GM12878 (cell line): ENCODE results near the gene TSHZ2. TPM values are rescaled to one million over a fixed set of nuclear protein-coding genes. Genes with fewer than 3 reads are reported as not detected.

Source experiments
- ATAC-seq: fragments of 200-7000 bp; cut with Tn5 transposase; 3 replicates; pipeline ENCODE4 v1.9.1; 2020; ENCODE audit warnings: mild to moderate bottlenecking, moderate library complexity
- BruUV-seq: library from RNA; stranded (reverse); fragments of 400-500 nt; replicated peaks from 2 replicates; lab custom pipeline; 2021; lab: Mats Ljungman, UMichigan
- CTCF ChIA-PET: fragments of 300-600 bp; sonication (Branson Sonifier 250); formaldehyde crosslinking; extraction: SDS; loops from one replicate; lab custom pipeline; 2021; ENCODE audit warnings: inconsistent platforms; lab: Yijun Ruan, JAX
- POLR2A ChIA-PET: fragments of 350-600 bp; formaldehyde crosslinking; extraction: SDS; loops from one replicate; lab custom pipeline; 2021; ENCODE audit warnings: inconsistent platforms; lab: Charles Lee
- RAD21 ChIA-PET: fragments of 300-600 bp; sonication (Branson Sonifier 250); formaldehyde crosslinking; loops from one replicate; lab custom pipeline; 2023; ENCODE audit warnings: antibody characterized with exemption; ENCODE audit not compliant: unreplicated experiment; lab: Charles Lee
- SMC1A ChIA-PET: fragments of 300-600 bp; sonication (Branson Sonifier 250); formaldehyde crosslinking; loops from one replicate; lab custom pipeline; 2023; ENCODE audit not compliant: unreplicated experiment, uncharacterized antibody; lab: Charles Lee
- DNase-seq: peaks from one replicate; pipeline ENCODE4 v3.0.0-alpha.2; 2011; ENCODE audit warnings: low read depth, low spot score
- FAIRE-seq: peaks from 3 replicates; lab custom pipeline; 2011; peaks lifted over from hg19 to GRCh38; lab: Jason Lieb, UNC
- H2AFZ ChIP-seq: 2 replicates; pipeline ENCODE4 v1.6.0; 2011; ENCODE audit warnings: low read depth, low read length, control low read depth; ENCODE audit not compliant: control insufficient read depth
- H3K27ac ChIP-seq: 2 replicates; pipeline ENCODE4 v1.5.1; 2011; ENCODE audit warnings: control low read depth; ENCODE audit not compliant: control insufficient read depth, insufficient read depth
- H3K27me3 ChIP-seq, 2 experiments: replicated peaks in 1 of 2; 2 replicates each; pipeline versions ENCODE4 v1.6.0 to v1.6.1; 2011; ENCODE audit warnings: low read length in 1 of 2; ENCODE audit not compliant: control insufficient read depth in 2 of 2, insufficient read depth in 2 of 2
- H3K36me3 ChIP-seq, 2 experiments: 2 replicates each; pipeline ENCODE4 v1.5.1; 2011; ENCODE audit warnings: low read length in 1 of 2; ENCODE audit not compliant: control insufficient read depth in 2 of 2, insufficient read depth in 2 of 2
- H3K4me1 ChIP-seq: 2 replicates; pipeline ENCODE4 v1.6.1; 2011; ENCODE audit warnings: mild to moderate bottlenecking, low read length, moderate library complexity, mixed read lengths; ENCODE audit not compliant: control insufficient read depth, insufficient read depth
- H3K4me2 ChIP-seq: 2 replicates; pipeline ENCODE4 v1.6.0; 2011; ENCODE audit warnings: control low read depth; ENCODE audit not compliant: control insufficient read depth, insufficient read depth
- H3K4me3 ChIP-seq: fragments of 200-600 bp; sonication (generic); 2 replicates; pipeline ENCODE4 v1.5.1; 2016
- H3K79me2 ChIP-seq: 2 replicates; pipeline ENCODE4 v1.6.0; 2011; ENCODE audit warnings: low read length; ENCODE audit not compliant: control insufficient read depth, insufficient read depth
- H3K9ac ChIP-seq: 2 replicates; pipeline ENCODE4 v1.8.0; 2011; ENCODE audit warnings: low read length, control low read depth, mixed read lengths; ENCODE audit not compliant: control insufficient read depth, insufficient read depth
- H3K9me3 ChIP-seq: replicated peaks from 3 replicates; pipeline ENCODE4 v1.5.1; 2011; ENCODE audit warnings: mild to moderate bottlenecking, low read length; ENCODE audit not compliant: control insufficient read depth, insufficient read depth
- H4K20me1 ChIP-seq: 2 replicates; pipeline ENCODE4 v1.6.0; 2011; ENCODE audit not compliant: control insufficient read depth, insufficient read depth
- CUX1 ChIP-seq: IDR thresholded peaks from 2 replicates; pipeline ENCODE4 v1.6.1; 2012; ENCODE audit warnings: improper control_type of control experiment, low read depth, low read length; ENCODE audit not compliant: insufficient replicate concordance
- NFYB ChIP-seq: IDR thresholded peaks from 2 replicates; pipeline ENCODE4 v1.6.1; 2011; ENCODE audit warnings: low read depth, mild to moderate bottlenecking, low read length, improper control_type of control experiment, moderate library complexity; ENCODE audit not compliant: insufficient read depth
- POLR2AphosphoS2 ChIP-seq: IDR thresholded peaks from 2 replicates; pipeline ENCODE4 v1.6.1; 2011; ENCODE audit warnings: low read depth, mild to moderate bottlenecking, low read length, improper control_type of control experiment, moderate library complexity
- SIN3A ChIP-seq: IDR thresholded peaks from 2 replicates; pipeline ENCODE4 v1.6.1; 2012; ENCODE audit warnings: low read depth, low read length, improper control_type of control experiment
- TCF3 ChIP-seq: IDR thresholded peaks from 2 replicates; pipeline ENCODE4 v1.6.1; 2012; ENCODE audit warnings: low read depth, mild to moderate bottlenecking, low read length, borderline replicate concordance; ENCODE audit not compliant: insufficient read depth
- YBX1 ChIP-seq: fragments of 450-650 bp; IDR thresholded peaks from 2 replicates; pipeline ENCODE4 v1.6.1; 2016; ENCODE audit warnings: antibody characterized with exemption
- ZBTB40 ChIP-seq: fragments of 450-650 bp; IDR thresholded peaks from 2 replicates; pipeline ENCODE4 v1.6.1; 2016; ENCODE audit warnings: mild to moderate bottlenecking, moderate library complexity, borderline replicate concordance
- ZNF622 ChIP-seq: fragments of 450-650 bp; IDR thresholded peaks from 2 replicates; pipeline ENCODE4 v1.6.1; 2017; ENCODE audit warnings: mild to moderate bottlenecking, inconsistent platforms
- WGBS: methylation state at CpG from one replicate; pipeline ENCODE4 v1.1.6; 2016; ENCODE audit warnings: low lambda C conversion rate; ENCODE audit not compliant: insufficient replicate concordance, insufficient coverage; ENCODE audit errors: missing lambda C conversion rate; 5-methylcytosine and 5-hydroxymethylcytosine counted together
- in situ Hi-C: fragments of 300-500 bp; cut with MboI; formaldehyde crosslinking; loops from 9 replicates; pipeline ENCODE4 v1.14.3; 2018; ENCODE audit warnings: mixed read lengths
- intact Hi-C: fragments of 100-400 bp; cut with micrococcal nuclease; formaldehyde crosslinking; loops from one replicate; pipeline ENCODE4 v1.14.2; 2022; ENCODE audit not compliant: unreplicated experiment
- polyA plus RNA-seq, 11 experiments: library from polyadenylated mRNA; depleted of rRNA in 4 of 11; unstranded in 6 of 11; stranded (reverse) in 5 of 11; fragments of >200 nt; fragmentation: Nextera tagmentation in 4 of 11; fragmentation: Illumina TruSeq in 1 of 11; extraction: Ambion mirVana in 4 of 11; extraction: Trizol in 1 of 11; gene quantifications; 1 replicate in 1 of 11; 2 replicates in 10 of 11; pipeline versions ENCODE4 v1.2.1 to v1.2.3, GENCODE V29; 2011 to 2016; ENCODE audit warnings: inconsistent platforms in 2 of 11, missing spikeins in 2 of 11, low read depth in 1 of 11
- total RNA-seq, 4 experiments: library from RNA; depleted of rRNA in 3 of 4; stranded (reverse); fragments of >200 nt in 3 of 4; fragmentation: Illumina TruSeq in 1 of 4; extraction: Trizol in 1 of 4; gene quantifications; 2 replicates each; pipeline versions ENCODE4 v1.2.1 to v1.2.3, GENCODE V29; 2013 to 2021

Gene TSHZ2
- total and polyA plus RNA-seq, 10 of the 15 experiments (the other 5 are each of a cell fraction or from before 2014, with no cell fraction given) = 0.01 to 0.86 (median 0.13) TPM; not detected in 2

GRCh38 chr20:53004267-53004813, 32.2 kb downstream of the TSHZ2 start (continued):
- TF ChIP-seq CUX1 = no peak
- no peak for TF ChIP-seq ZNF622
- no peak for TF ChIP-seq TCF3
- TF ChIP-seq SIN3A = no peak
- TF ChIP-seq POLR2AphosphoS2 = no peak

DNA sequence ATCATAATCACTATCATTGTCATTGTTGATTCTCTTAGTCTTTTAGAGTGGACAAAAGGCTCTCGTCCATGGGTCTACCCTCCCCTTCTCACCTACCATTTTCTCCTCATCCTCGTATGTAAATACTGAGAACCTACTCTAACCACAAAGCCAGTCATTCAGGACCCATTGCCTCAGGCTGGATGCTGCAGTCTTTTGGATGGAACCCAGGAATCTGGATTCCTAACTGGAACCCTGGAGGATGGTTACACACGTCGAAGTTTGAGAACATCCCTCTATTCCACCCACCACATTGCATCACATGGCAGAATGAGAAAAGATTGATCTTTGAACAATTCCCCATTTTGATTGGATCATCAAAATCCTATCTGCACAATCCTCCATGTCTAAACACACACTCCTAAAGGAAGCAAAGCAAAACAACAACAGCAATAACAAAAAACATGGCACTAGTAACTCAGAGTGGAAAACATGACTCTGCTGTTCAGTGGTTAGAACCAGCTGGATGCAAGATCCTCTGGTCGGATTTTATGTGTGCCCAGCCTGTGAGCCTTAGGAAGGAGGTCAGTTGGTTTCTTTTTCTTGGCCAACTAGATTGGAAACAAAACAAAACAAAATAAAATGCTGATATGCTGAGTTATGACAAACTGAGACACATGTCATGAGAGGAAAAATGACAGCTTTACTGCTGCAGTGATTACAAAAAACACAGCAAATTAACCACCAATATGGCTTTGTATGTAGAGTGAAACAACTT, 38.0 kb downstream of the TSHZ2 start:
- ChIA-PET POLR2A (no interaction called here), CTCF (interaction anchor here (1.0 to 1.5 kb wide), 5 partner anchors 8 to 22 kb away, joined by 3 read pairs; no protein-coding TSS in a partner anchor)
- Histone ChIP-seq H3K27me3 (no peaks in the 10 kb centered on the region), H3K27ac (no peak overlapping the region), H3K36me3 (no peaks in the 10 kb centered on the region), H3K4me2 (no peak overlapping the region), H2AFZ (no peak overlapping the region), H4K20me1 (no peaks in the 10 kb centered on the region)
- FAIRE-seq (no peak), DNase-seq (no peak), ATAC-seq (no peak)
- intact Hi-C loops = loop anchor here (10.0 kb wide), 1 partner anchor 145 kb away; no protein-coding TSS in a partner anchor
- no TSS peak for BruUV-seq
- peak; percentile 30; the same call in 1 of the 2 replicates for TF ChIP-seq ZBTB40
- TF ChIP-seq YBX1 = no peak
- no peak for TF ChIP-seq NFYB
- TF ChIP-seq, all 136 proteins: peak for 1
- H3K4me1 ChIP-seq = no peaks in the 10 kb centered on the region
- RAD21 ChIA-PET = interaction anchor here (0.7 to 1.3 kb wide), 2 partner anchors 9 to 95 kb away, joined by 3 read pairs; no protein-coding TSS in a partner anchor
- in situ Hi-C loops = no loop called here
- no peaks in the 10 kb centered on the region; the same call in 2 of the 3 replicates for H3K9me3 ChIP-seq
- 36% methylated on average over 5 of the region's 5 CpGs for WGBS
- SMC1A ChIA-PET = interaction anchor here (0.9 to 5.8 kb wide), 6 partner anchors 9 to 28 kb away, joined by 3 to 42 read pairs (median 5); no protein-coding TSS in a partner anchor
- H3K79me2 ChIP-seq = no peaks in the 10 kb centered on the region
- no peak overlapping the region for H3K9ac ChIP-seq
- no peak overlapping the region for H3K4me3 ChIP-seq
